ENCODE data around the gene RALB.
A peak's percentile ranks its signal among the peaks of the same experiment; 100 is the strongest.

The RALB gene

GRCh38 chr2:120338015-120338414, 85.4 kb downstream of the RALB start:
- DNase-seq (ENCODE audit: low read depth in 2 of 2), result no peak

DNA sequence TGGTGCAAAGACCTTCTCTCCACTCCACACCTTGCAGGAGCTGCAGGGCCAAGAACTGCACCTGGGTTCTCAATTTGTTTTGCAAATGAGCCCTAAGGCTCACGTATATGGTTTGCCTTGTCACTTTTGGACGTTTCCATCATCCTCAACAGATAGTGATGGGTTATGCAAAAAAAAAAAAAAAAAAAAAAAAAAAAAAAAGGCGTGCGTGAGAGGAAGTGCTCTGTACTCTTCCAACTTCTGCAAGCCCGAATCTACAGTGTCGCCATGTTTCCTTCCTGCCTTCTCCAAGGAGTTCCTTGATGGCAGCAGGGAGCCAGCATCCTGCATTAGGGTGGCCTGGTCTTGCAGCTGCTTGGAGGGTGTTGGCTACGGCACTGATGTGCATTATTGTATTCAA, 89.3 kb downstream of the RALB start:
- DNase-seq (ENCODE audit: low read depth in 2 of 2), result no peak

- no peak for DNase-seq (ENCODE audit: low read depth in 2 of 2)
Observed at GRCh38 chr2:120342446-120342845, 89.8 kb downstream of the RALB start.

DNA sequence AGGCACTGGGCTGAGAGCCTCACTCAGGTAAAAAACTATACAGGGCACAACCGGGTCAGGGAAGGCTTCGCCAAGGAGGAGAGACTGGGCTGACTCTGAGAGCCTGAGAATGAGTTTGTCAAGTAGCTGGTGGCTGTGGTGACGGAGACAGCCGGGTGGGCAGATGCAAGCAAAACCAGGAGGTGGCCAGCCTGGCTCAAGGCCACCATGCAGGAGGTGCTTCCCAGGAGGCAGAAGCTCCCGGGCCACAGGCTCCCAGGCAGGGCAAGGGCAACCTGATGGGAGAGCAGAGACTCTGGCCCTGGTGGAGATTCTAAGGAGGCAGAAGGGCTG, 90.4 kb downstream of the RALB start:
- no peak for DNase-seq (ENCODE audit: low read depth in 2 of 2)

GRCh38 chr2:120343433-120344105, 90.9 kb downstream of the RALB start:
- DNase-seq (ENCODE audit: low read depth in 2 of 2), result peak; percentile 44 to 59

Measured in stimulated activated CD4-positive, alpha-beta T cell treated with anti-CD3 and anti-CD28 coated beads, Interleukin-15, amount 100 ng/mL, for 48 hours (primary cell).